ENCODE data around the gene AFMID.

DNA sequence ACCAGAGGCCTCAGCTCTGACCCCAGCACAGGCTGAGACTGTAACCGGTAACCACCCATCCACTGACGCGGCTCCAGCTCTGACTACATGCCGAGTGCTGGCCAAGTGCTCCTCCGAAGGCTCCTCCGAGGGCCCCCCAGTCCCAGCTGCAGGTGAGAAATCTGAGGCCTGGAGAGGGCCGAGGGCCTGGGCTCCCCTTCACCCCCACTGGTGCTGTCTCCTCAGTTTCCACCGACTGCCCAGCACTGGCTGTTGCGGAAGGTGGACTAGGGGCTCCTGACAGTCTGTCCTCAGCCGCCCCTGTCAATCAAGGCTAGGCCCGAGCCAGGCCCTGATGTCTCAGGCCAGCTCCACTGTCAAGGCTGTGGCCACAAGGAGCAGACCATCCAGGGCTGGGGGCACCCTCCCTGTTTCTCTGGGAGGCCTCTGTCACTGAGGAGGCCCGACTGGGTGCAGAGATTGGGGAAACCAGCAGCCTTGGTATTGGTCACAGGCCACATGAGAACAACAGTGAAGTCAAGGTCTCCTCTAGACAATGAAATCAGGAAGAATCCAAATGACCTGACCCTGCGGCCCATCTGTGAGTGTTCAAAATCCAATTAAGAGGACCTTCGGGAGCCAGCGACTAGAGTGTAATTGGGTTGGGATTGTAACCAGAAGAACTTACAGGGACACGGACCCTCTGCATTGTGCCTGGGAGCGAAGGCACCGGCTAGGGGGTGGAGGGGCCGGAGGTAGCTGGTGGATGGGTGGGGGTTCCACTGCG, 49.4 kb downstream of the AFMID start:
- no peak for TF ChIP-seq CTCF (IDR thresholded peaks at IDR 0.05 in 4 of 5, conservative IDR thresholded peaks at IDR 0.05 in 1 of 5)
- TF ChIP-seq POLR2A (IDR thresholded peaks at IDR 0.05): no peak
